Breast epithelium (tissue), 4 donors: ENCODE data around the gene ABHD16B. TPM values are rescaled to one million over a fixed set of nuclear protein-coding genes. Genes with fewer than 3 reads are reported as not detected.
A peak's percentile ranks its signal among the peaks of the same experiment; 100 is the strongest.

ENCODE experiments used
- DNase-seq, 2 donors: peaks; one replicate each; pipeline ENCODE4 v3.0.0-alpha.2; 2019; ENCODE audit warnings: low spot score in 2 of 2
- H3K27ac ChIP-seq, 2 donors: fragments of 200-600 bp; sonication (generic) in 1 of 2; one replicate each; pipeline ENCODE4 v1.5.1; 2016 to 2019; ENCODE audit warnings: mild to moderate bottlenecking in 1 of 2
- H3K27me3 ChIP-seq, 2 donors: fragments of 200-600 bp; sonication (generic) in 1 of 2; one replicate each; pipeline versions ENCODE4 v1.5.1 to v1.6.0; 2017 to 2019; ENCODE audit warnings: control low read depth in 1 of 2, mild to moderate bottlenecking in 1 of 2
- H3K36me3 ChIP-seq: fragments of 200-600 bp; one replicate; pipeline ENCODE4 v1.5.1; 2019
- H3K4me1 ChIP-seq, 2 donors: fragments of 200-600 bp; sonication (generic); one replicate each; pipeline ENCODE4 v1.5.1; 2016 to 2019; ENCODE audit warnings: control low read depth in 1 of 2
- H3K4me3 ChIP-seq, 3 donors: fragments of 200-600 bp; sonication (generic); 1 replicate in 2 of 3; 2 replicates in 1 of 3; pipeline ENCODE4 v1.5.1; 2016 to 2019; ENCODE audit warnings: mild to moderate bottlenecking in 3 of 3, moderate library complexity in 2 of 3
- H3K9me3 ChIP-seq, 2 donors: fragments of 200-600 bp; sonication (generic) in 1 of 2; one replicate each; pipeline ENCODE4 v1.5.1; 2016 to 2019; ENCODE audit warnings: control low read depth in 1 of 2
- POLR2A ChIP-seq: fragments of 450-650 bp; IDR thresholded peaks from one replicate; pipeline ENCODE4 v1.6.1; 2016; ENCODE audit warnings: antibody characterized with exemption, mild to moderate bottlenecking, moderate library complexity
- POLR2AphosphoS5 ChIP-seq, 3 donors: sonication (generic); formaldehyde crosslinking; IDR thresholded peaks; one replicate each; pipeline ENCODE4 v1.6.1; 2017; ENCODE audit warnings: antibody characterized with exemption in 3 of 3
- intact Hi-C: fragments of 100-400 bp; cut with DNase I; formaldehyde crosslinking; loops from one replicate; pipeline ENCODE4 v1.15.1; 2023; ENCODE audit warnings: low total_unique reads
- total RNA-seq, 3 donors: library from RNA; depleted of rRNA; stranded (reverse); fragments of >200 nt; gene quantifications; one replicate each; pipeline ENCODE4 v1.1.0, GENCODE V29; 2016
- TF ChIP-seq, protein P1 (sequence below), 3 donors: fragments of 450-650 bp; IDR thresholded peaks; one replicate each; pipeline ENCODE4 v1.5.1; 2016 to 2017; ENCODE audit warnings: antibody characterized with exemption in 3 of 3, mild to moderate bottlenecking in 3 of 3, moderate library complexity in 3 of 3

Gene ABHD16B
- total RNA-seq, 3 donors from 2014 or later: not detected

DNA sequence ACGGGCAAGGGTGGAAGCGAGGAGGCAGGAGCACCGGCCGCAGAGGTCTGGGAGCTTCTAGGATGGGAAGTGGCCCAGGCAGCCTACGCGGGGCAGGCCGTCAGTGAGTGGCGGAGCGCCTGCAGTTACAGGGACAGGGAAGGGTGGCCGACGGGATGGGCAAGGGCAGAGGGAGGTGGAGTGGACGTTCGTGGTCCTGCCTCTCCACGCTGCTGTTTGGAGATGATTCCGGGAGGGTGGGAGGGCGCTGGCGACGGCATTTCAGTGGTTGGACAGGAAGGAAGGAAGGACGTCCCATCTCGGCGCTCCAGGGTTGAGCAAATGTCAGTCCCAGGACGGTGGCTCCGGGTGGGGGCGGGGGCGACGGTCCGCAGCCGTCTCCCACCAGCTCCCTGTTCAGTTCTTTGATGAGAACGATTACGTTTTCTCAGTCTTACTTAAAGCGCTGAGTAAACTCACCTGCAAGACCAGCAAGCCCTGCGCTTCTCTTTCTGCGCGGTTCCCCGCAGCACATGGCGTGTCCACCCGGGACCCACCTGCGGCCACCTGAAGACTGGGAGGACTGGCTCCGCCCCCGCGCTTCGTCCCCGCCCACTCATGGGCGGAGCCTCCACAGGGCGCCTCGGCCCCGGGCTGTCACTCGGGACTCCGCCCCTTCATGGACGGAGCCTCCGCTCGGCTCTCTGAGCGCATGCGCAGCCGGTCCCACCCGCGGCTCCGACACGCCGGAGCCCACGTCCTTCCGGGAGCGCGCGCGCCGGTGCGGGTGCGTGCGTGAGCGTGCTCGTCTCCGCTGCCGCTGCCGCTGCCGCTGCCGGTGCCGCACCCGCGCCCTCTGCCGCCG lies 33.3 kb downstream of the ABHD16B start, which contains the start of gene DNAJC5:
Gene DNAJC5 (plus strand): TSS at position 769 of the 844 bp plus-strand sequence. CDS start 33,220 bp downstream, outside the sequence.
- H3K36me3 ChIP-seq: no peaks in the 10 kb centered on the region
- H3K4me1 ChIP-seq: peaks cover 7 to 18% of the 10 kb centered on the region in 2 donors
- peak within 1 kb of the TSS; percentile 65 to 85 (median 66) for H3K4me3 ChIP-seq
- peak within 1 kb of the TSS; percentile 76 to 91 for H3K27ac ChIP-seq
- no peaks in the 10 kb centered on the region for H3K27me3 ChIP-seq
- TF ChIP-seq POLR2A (no peak), POLR2AphosphoS5 (IDR thresholded peaks at IDR 0.05) (peak in 1 of 3 donors; percentile 34)
- TF ChIP-seq, protein P1, sequence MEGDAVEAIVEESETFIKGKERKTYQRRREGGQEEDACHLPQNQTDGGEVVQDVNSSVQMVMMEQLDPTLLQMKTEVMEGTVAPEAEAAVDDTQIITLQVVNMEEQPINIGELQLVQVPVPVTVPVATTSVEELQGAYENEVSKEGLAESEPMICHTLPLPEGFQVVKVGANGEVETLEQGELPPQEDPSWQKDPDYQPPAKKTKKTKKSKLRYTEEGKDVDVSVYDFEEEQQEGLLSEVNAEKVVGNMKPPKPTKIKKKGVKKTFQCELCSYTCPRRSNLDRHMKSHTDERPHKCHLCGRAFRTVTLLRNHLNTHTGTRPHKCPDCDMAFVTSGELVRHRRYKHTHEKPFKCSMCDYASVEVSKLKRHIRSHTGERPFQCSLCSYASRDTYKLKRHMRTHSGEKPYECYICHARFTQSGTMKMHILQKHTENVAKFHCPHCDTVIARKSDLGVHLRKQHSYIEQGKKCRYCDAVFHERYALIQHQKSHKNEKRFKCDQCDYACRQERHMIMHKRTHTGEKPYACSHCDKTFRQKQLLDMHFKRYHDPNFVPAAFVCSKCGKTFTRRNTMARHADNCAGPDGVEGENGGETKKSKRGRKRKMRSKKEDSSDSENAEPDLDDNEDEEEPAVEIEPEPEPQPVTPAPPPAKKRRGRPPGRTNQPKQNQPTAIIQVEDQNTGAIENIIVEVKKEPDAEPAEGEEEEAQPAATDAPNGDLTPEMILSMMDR (IDR thresholded peaks at IDR 0.05): no peak
- H3K9me3 ChIP-seq: no peaks in the 10 kb centered on the region
- intact Hi-C loops: loop anchor here (10.0 kb wide), 1 partner anchor 80 kb away; the partner anchor contains the start of gene SAMD10
- DNase-seq: peak; percentile 90 to 94

DNA sequence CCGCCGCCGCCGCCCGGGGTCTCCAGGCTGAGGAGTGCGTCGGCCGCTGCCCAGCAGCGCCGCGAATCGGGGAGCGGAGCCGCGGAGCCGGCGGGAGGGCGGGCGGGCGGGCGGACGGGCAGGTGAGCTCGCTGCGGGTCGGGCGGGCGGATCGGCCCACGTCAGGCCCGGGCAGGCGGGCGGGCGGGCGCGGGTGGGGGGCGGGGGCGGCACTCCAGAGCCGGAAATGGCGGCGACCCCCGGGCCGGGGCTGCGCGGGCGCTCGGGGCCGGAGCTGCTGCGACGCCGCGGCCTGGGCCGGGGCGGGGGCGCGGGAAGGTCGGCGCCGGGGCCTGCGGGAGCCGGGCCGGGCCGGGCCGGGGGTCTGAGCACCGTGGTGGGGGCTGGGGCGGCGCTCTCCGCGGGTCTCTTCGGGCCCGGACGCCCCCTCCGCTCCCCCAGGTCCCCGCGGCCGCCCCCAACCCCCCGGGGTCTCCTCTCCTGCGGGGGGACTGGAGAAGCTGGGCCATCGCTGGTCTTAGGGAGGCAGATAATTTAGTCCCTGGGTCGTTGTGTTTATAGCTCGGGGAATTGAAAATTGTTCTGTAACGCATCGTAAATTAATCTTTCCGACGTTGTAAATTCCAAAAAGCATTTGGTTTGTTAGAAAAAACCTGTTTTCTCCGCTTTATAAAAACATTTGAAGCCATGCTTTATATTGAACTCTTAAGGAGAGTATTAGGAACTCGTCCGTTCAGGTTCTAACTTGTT lies 34.1 kb downstream of the ABHD16B start:
- Histone ChIP-seq H3K36me3 (no peaks in the 10 kb centered on the region), H3K27ac (peak overlapping the region; percentile 76 to 91), H3K9me3 (no peaks in the 10 kb centered on the region), H3K4me1 (peaks cover 3 to 10% of the 10 kb centered on the region in 2 donors), H3K4me3 (peak overlapping the region; percentile 65 to 85 (median 66)), H3K27me3 (no peaks in the 10 kb centered on the region)
- no peak for DNase-seq
- intact Hi-C loops: loop anchor here (10.0 kb wide), 1 partner anchor 79 kb away; the partner anchor contains the start of gene SAMD10
- TF ChIP-seq POLR2AphosphoS5 (IDR thresholded peaks at IDR 0.05): no peak
- TF ChIP-seq, protein P1 (IDR thresholded peaks at IDR 0.05): no peak
- no peak for TF ChIP-seq POLR2A

DNA sequence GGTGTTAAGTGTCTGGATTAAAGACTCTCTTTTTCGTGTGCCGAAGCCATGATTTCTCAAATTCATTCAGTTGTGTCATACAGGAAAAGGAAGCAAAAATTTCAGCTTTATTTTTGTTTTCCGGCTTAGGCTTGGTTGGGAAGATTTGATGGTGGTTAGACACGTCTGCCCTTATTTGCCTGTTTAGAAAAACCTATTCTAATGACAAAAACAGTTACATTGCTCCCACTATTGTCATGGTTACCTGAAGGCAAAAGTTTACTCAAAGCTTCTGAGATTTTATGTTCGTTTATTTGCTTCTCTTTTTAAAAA lies 34.6 kb downstream of the ABHD16B start:
- H3K27ac ChIP-seq: peak overlapping the region; percentile 76 to 91
- no peak for TF ChIP-seq POLR2AphosphoS5 (IDR thresholded peaks at IDR 0.05)
- TF ChIP-seq, protein P1 (IDR thresholded peaks at IDR 0.05): no peak
- TF ChIP-seq POLR2A: no peak
- DNase-seq: no peak
- H3K36me3 ChIP-seq: no peaks in the 10 kb centered on the region
- H3K27me3 ChIP-seq: no peaks in the 10 kb centered on the region
- peaks cover 3 to 10% of the 10 kb centered on the region in 2 donors for H3K4me1 ChIP-seq
- intact Hi-C loops: loop anchor here (10.0 kb wide), 1 partner anchor 79 kb away; the partner anchor contains the start of gene SAMD10
- no peaks in the 10 kb centered on the region for H3K9me3 ChIP-seq
- H3K4me3 ChIP-seq: peak overlapping the region; percentile 65 to 85 (median 66)

DNA sequence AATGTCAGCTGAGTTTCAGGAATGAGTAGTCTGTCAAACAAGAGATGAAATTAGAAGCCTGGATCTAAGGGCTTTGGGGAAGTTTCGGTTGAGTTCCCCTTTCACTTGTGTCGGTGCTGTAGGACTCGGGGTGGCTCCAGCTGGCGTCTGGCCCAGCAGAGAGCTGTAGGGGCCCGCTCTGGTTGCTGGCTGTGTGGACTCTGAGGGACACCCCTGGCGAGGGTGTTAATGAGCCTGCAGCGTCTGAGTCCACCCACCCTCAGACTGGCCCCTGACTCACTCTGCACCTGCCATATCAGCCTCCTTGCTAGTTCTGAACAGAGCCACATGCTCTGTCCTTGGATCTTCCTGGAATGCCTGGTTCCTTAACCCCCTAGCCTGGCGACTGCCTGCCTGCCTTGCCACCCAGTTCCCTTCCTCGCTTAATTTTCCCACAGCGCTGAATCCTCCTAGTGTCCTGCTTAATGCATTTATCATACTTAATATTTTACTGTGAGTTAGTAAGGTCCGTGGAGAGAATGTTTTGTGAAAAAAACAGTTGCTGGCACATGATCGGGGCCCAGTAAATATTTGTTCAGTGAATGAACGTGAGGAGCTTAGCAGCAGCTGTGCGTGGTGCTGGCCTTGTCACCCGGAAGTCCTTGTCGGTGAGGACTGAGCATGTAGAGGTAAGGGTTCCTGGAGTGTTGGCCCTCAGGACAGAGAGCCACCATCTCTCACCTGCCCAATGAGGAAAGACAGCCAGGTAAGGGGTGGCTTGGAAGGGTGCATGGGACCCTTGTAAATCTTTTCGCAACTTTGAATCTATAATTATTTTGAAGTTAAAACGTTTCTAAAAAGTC lies 35.2 kb downstream of the ABHD16B start:
- no peaks in the 10 kb centered on the region for H3K36me3 ChIP-seq
- H3K9me3 ChIP-seq: no peaks in the 10 kb centered on the region
- H3K27ac ChIP-seq: peak overlapping the region; percentile 76 to 91
- TF ChIP-seq, protein P1 (IDR thresholded peaks at IDR 0.05): no peak
- TF ChIP-seq POLR2AphosphoS5 (IDR thresholded peaks at IDR 0.05) (no peak), POLR2A (no peak)
- H3K27me3 ChIP-seq: no peaks in the 10 kb centered on the region
- intact Hi-C loops: loop anchor here (10.0 kb wide), 1 partner anchor 78 kb away; the partner anchor contains the start of gene SAMD10
- no peak for DNase-seq
- H3K4me3 ChIP-seq: peak overlapping the region; percentile 65 to 85 (median 66)
- H3K4me1 ChIP-seq: peaks cover 3 to 10% of the 10 kb centered on the region in 2 donors
